B cell (primary cell): ENCODE results near the gene CLASP1. TPM values are rescaled to one million over a fixed set of nuclear protein-coding genes. Genes with fewer than 3 reads are reported as not detected.

Source experiments
- ATAC-seq: fragments of 200-7000 bp; cut with Tn5 transposase; one replicate; pipeline ENCODE4 v1.10.0; 2021; ENCODE audit warnings: low read depth, mild to moderate bottlenecking, moderate number of reproducible peaks, moderate library complexity
- CTCF ChIA-PET: fragments of 350-600 bp; sonication (Branson Sonifier 250); formaldehyde crosslinking; loops from one replicate; lab custom pipeline; 2021; ENCODE audit warnings: antibody characterized with exemption, inconsistent platforms; lab: Charles Lee
- POLR2A ChIA-PET: fragments of 350-600 bp; sonication (Branson Sonifier 250); formaldehyde crosslinking; loops from one replicate; lab custom pipeline; 2021; ENCODE audit warnings: antibody characterized with exemption; lab: Charles Lee
- DNase-seq: peaks from one replicate; pipeline ENCODE4 v3.0.0; 2013
- H2AFZ ChIP-seq: 2 replicates; pipeline ENCODE4 v1.6.1; 2012; ENCODE audit warnings: mild to moderate bottlenecking, low read depth, low read length; ENCODE audit not compliant: insufficient read depth, poor library complexity, severe bottlenecking
- H3K27ac ChIP-seq, 2 donors: 1 replicate in 1 of 2; 2 replicates in 1 of 2; pipeline ENCODE4 v1.5.1; 2012 to 2013; ENCODE audit warnings: low read length in 2 of 2, mild to moderate bottlenecking in 2 of 2, moderate library complexity in 1 of 2
- H3K27me3 ChIP-seq, 4 experiments: fragments of 200-600 bp in 1 of 4; sonication (generic) in 1 of 4; replicated peaks in 1 of 4; 1 replicate in 2 of 4; 2 replicates in 2 of 4; pipeline versions ENCODE4 v1.6.1 to v1.7.0; 2013 to 2016; ENCODE audit warnings: low read length in 3 of 4, mild to moderate bottlenecking in 2 of 4, mixed read lengths in 1 of 4, moderate library complexity in 1 of 4; ENCODE audit not compliant: insufficient read depth in 4 of 4, control insufficient read depth in 3 of 4; ENCODE audit errors: control extremely low read depth in 1 of 4
- H3K36me3 ChIP-seq, 2 experiments: replicated peaks in 1 of 2; 1 replicate in 1 of 2; 2 replicates in 1 of 2; pipeline versions ENCODE4 v1.6.1 to v1.7.1; 2013; ENCODE audit warnings: low read length in 1 of 2; ENCODE audit not compliant: insufficient read depth in 2 of 2, control insufficient read depth in 1 of 2; ENCODE audit errors: control extremely low read depth in 1 of 2, extremely low read depth in 1 of 2
- H3K4me1 ChIP-seq, 2 donors: fragments of 200-600 bp in 1 of 2; sonication (generic) in 1 of 2; 1 replicate in 1 of 2; 2 replicates in 1 of 2; pipeline versions ENCODE4 v1.5.1 to v1.6.1; 2013 to 2017; ENCODE audit warnings: low read length in 2 of 2; ENCODE audit not compliant: control insufficient read depth in 2 of 2, insufficient read depth in 2 of 2
- H3K4me2 ChIP-seq: replicated peaks from 2 replicates; pipeline ENCODE3; 2012; ENCODE audit warnings: mild to moderate bottlenecking, low read depth, low read length; ENCODE audit not compliant: poor library complexity, severe bottlenecking
- H3K4me3 ChIP-seq, 5 experiments: fragments of 200-600 bp in 1 of 5; sonication (generic) in 1 of 5; 1 replicate in 3 of 5; 2 replicates in 2 of 5; pipeline versions ENCODE4 v1.5.1 to v1.7.0; 2011 to 2016; ENCODE audit warnings: low read length in 4 of 5, mild to moderate bottlenecking in 4 of 5, low read depth in 2 of 5, control low read depth in 1 of 5, moderate library complexity in 1 of 5; ENCODE audit not compliant: insufficient read depth in 1 of 5; ENCODE audit errors: control extremely low read depth in 1 of 5, extremely low read depth in 1 of 5
- H3K79me2 ChIP-seq: fragments of 200-600 bp; sonication (generic); one replicate; pipeline ENCODE4 v1.6.0; 2016; ENCODE audit warnings: low read length; ENCODE audit not compliant: control insufficient read depth, insufficient read depth
- H3K9ac ChIP-seq: fragments of 200-600 bp; sonication (generic); 2 replicates; pipeline ENCODE4 v1.6.1; 2017; ENCODE audit warnings: mild to moderate bottlenecking, low read length, moderate library complexity
- H3K9me3 ChIP-seq, 3 donors: one replicate each; pipeline versions ENCODE4 v1.6.1 to v1.7.1; 2013; ENCODE audit warnings: low read length in 2 of 3; ENCODE audit not compliant: control insufficient read depth in 2 of 3, insufficient read depth in 1 of 3; ENCODE audit errors: control extremely low read depth in 1 of 3
- H4K20me1 ChIP-seq: 2 replicates; pipeline ENCODE4 v1.6.0; 2012; ENCODE audit warnings: mild to moderate bottlenecking, low read length; ENCODE audit not compliant: insufficient read depth, control insufficient read depth, poor library complexity, severe bottlenecking
- H3K27ac Mint-ChIP-seq: one replicate; pipeline ENCODE4 v1.8.0; 2021; ENCODE audit warnings: mixed read lengths
- H3K27me3 Mint-ChIP-seq: one replicate; pipeline ENCODE4 v1.8.0; 2021; ENCODE audit warnings: mixed read lengths
- H3K4me1 Mint-ChIP-seq: one replicate; pipeline ENCODE4 v1.8.0; 2021; ENCODE audit warnings: mixed read lengths
- H3K4me3 Mint-ChIP-seq: one replicate; pipeline ENCODE4 v1.8.0; 2021; ENCODE audit warnings: mixed read lengths
- H3K9me3 Mint-ChIP-seq: one replicate; pipeline ENCODE4 v1.8.0; 2022; ENCODE audit warnings: mixed read lengths; ENCODE audit not compliant: insufficient read depth
- EZH2 ChIP-seq: IDR thresholded peaks from 2 replicates; pipeline ENCODE4 v1.6.1; 2012; ENCODE audit warnings: borderline replicate concordance, low read depth, mild to moderate bottlenecking, moderate library complexity, low read length; ENCODE audit not compliant: insufficient read depth, poor library complexity, severe bottlenecking
- WGBS: methylation state at CpG from one replicate; pipeline ENCODE4 v1.1.5; 2013; ENCODE audit warnings: missing lambda C conversion rate; ENCODE audit not compliant: insufficient coverage; 5-methylcytosine and 5-hydroxymethylcytosine counted together
- intact Hi-C: fragments of 100-400 bp; cut with micrococcal nuclease; formaldehyde crosslinking; loops from one replicate; pipeline ENCODE4 v1.10.0; 2022
- polyA plus RNA-seq: library from polyadenylated mRNA; depleted of rRNA; stranded (reverse); fragments of >200 nt; gene quantifications from 2 replicates; pipeline ENCODE4 v1.2.3, GENCODE V29; 2012
- total RNA-seq, 2 donors: library from RNA; stranded (reverse); fragments of 120-200 nt in 1 of 2; gene quantifications; 1 replicate in 1 of 2; 2 replicates in 1 of 2; pipeline versions ENCODE4 v1.2.3 to v1.2.4, GENCODE V29; 2013 to 2022
- TF ChIP-seq, protein P1 (sequence below): fragments of 200-600 bp; IDR thresholded peaks from one replicate; pipeline ENCODE4 v1.8.0; 2022; ENCODE audit warnings: antibody characterized with exemption, mild to moderate bottlenecking

CLASP1 gene
- total and polyA plus RNA-seq, 2 donors (not counting 1 experiment from before 2014, with no cell fraction given), result 8.7 to 88.0 TPM

DNA sequence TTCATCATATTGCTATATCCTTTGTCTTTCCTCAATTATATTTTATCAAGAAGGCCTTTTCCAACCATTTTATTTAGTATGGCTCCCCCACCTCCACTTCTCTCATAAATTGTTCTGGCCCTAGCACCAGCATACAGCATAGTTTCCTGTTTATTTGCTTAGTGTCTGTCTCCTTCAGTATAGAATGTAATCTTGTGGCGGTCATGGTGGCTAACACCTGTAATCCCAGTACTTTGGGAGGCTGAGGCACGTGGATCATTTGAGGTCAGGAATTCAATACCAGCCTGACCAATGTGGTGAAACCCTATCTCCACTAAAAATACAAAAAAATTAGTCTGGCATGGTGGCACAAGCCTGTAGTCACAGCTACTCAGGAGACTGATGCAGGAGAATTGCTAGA, 39.6 kb upstream of the CLASP1 start:
- Mint-ChIP-seq H3K4me1 (no peaks in the 10 kb centered on the region), H3K27me3 (no peaks in the 10 kb centered on the region), H3K4me3 (no peak overlapping the region), H3K27ac (no peak overlapping the region), H3K9me3 (peaks cover 2% of the 10 kb centered on the region)
- no peak for DNase-seq
- H3K4me2 ChIP-seq, result no peak overlapping the region
- no peak overlapping the region for H2AFZ ChIP-seq
- intact Hi-C loops, result no loop called here
- H3K27me3 ChIP-seq, result no peaks in the 10 kb centered on the region
- no CpG with 5 or more reads among the region's 2 CpGs for WGBS
- ATAC-seq, result no peak
- TF ChIP-seq, protein P1, sequence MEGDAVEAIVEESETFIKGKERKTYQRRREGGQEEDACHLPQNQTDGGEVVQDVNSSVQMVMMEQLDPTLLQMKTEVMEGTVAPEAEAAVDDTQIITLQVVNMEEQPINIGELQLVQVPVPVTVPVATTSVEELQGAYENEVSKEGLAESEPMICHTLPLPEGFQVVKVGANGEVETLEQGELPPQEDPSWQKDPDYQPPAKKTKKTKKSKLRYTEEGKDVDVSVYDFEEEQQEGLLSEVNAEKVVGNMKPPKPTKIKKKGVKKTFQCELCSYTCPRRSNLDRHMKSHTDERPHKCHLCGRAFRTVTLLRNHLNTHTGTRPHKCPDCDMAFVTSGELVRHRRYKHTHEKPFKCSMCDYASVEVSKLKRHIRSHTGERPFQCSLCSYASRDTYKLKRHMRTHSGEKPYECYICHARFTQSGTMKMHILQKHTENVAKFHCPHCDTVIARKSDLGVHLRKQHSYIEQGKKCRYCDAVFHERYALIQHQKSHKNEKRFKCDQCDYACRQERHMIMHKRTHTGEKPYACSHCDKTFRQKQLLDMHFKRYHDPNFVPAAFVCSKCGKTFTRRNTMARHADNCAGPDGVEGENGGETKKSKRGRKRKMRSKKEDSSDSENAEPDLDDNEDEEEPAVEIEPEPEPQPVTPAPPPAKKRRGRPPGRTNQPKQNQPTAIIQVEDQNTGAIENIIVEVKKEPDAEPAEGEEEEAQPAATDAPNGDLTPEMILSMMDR, result no peak
- TF ChIP-seq EZH2, result no peak
- H3K79me2 ChIP-seq, result no peaks in the 10 kb centered on the region
- H3K9me3 ChIP-seq, result peaks cover 0 to 11% (median 2%) of the 10 kb centered on the region in 3 donors
- H3K4me1 ChIP-seq, result no peaks in the 10 kb centered on the region
- no peak overlapping the region for H3K9ac ChIP-seq
- no peak overlapping the region for H3K27ac ChIP-seq
- ChIA-PET POLR2A (no interaction called here), CTCF (interaction anchor here (0.9 kb wide), 1 partner anchor 10 kb away, joined by 3 read pairs; no protein-coding TSS in a partner anchor)
- no peaks in the 10 kb centered on the region for H4K20me1 ChIP-seq
- no peaks in the 10 kb centered on the region for H3K36me3 ChIP-seq
- no peak overlapping the region for H3K4me3 ChIP-seq

- intact Hi-C loops, result no loop called here
- H3K27ac Mint-ChIP-seq, result no peak overlapping the region
- ChIA-PET CTCF (no interaction called here), POLR2A (no interaction called here)
- Histone ChIP-seq H2AFZ (no peak overlapping the region), H3K27me3 (no peaks in the 10 kb centered on the region), H3K9ac (no peak overlapping the region), H3K79me2 (no peaks in the 10 kb centered on the region), H3K4me3 (no peak overlapping the region), H4K20me1 (no peaks in the 10 kb centered on the region), H3K9me3 (peaks cover 0 to 28% (median 21%) of the 10 kb centered on the region in 3 donors), H3K27ac (no peak overlapping the region), H3K4me2 (no peak overlapping the region), H3K4me1 (no peaks in the 10 kb centered on the region), H3K36me3 (no peaks in the 10 kb centered on the region)
- H3K4me1 Mint-ChIP-seq, result no peaks in the 10 kb centered on the region
- H3K4me3 Mint-ChIP-seq, result no peak overlapping the region
- H3K9me3 Mint-ChIP-seq, result peaks cover 5% of the 10 kb centered on the region
- DNase-seq (no peak), ATAC-seq (no peak)
- WGBS, result 100% methylated on average over 2 of the region's 2 CpGs
- H3K27me3 Mint-ChIP-seq, result no peaks in the 10 kb centered on the region
- TF ChIP-seq EZH2, result no peak
These were observed 37.6 kb upstream of the CLASP1 start for GRCh38 chr2:121686902-121687301.
